ENCODE data around the gene PAOX.
A peak's percentile ranks its signal among the peaks of the same experiment; 100 is the strongest.
"Not testable (repeated sequence)": the region's sequence is repeated elsewhere in the genome, so short reads cannot be mapped to it uniquely, and the experiment has no call there.

Gene PAOX

DNA sequence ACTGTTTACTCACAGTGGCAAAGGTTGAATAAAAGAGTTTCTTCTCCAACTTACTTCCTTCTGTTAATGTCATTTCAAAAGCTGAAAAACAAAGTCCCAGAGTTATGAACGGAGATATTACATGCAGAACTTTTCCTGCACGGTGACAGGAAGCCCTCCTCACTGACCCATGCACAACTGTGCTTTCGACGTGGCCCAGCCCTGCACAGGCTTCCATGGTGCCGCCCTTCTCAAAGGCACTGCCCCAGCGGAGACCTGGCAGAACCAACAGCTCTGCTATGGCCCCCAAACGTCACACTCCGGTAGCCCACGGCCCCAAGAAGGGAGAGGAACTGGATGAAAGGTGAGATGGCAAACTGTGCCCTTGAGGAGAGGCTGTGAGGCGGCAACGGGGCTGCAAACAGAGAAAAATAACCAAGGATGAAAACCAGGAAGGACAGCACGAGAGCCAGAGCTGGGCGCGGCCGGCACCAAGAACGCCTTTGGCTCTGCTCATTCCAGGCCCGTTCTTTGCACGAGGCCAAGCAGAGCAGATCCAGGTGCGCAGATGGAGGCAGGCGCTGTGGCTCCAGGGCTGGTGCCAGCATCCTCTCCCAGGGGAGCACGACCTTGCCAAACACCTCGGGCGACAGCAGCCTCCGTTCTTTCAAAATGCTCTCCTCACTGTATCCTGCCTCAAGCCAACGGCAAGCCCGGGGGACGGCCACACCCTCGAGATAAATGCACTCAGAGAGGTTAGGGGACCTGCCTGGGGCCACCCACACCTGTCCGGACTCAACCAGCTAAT is 14.2 kb upstream of the PAOX start:
- no peak for DNase-seq (ENCODE audit: low read depth)

DNA sequence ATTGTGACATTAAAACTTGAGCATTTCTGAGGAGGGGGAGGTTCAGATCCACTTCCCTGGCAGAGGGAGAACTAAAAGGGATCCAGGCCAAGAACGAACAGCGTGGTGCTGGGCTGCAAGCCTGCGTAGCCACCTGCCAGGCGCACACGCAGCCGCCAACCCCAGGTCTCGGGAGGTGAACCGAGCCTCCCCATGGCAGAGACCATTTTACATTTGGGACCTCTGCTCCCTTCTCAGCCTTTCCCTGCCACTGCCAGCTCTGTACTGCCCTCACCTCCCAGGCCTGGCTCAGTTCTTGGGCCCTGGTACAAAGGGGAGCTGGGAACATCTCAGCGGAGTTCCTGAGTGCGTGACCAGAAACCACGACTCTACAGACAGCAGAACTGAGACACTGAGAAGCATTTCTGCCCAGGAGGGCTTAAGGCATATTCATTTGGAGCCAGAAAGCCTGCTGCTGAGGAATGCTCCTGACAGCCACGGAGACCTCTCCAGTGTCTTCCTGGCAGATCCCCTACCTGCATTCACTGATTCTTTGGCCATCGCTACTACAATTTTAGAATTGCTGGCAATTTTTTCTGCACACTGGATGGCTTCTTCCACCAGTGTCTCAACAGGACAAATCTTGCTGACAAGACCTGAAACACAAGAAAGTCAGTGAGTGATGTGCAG is 13.5 kb upstream of the PAOX start:
- no peak for DNase-seq (ENCODE audit: low read depth)

DNA sequence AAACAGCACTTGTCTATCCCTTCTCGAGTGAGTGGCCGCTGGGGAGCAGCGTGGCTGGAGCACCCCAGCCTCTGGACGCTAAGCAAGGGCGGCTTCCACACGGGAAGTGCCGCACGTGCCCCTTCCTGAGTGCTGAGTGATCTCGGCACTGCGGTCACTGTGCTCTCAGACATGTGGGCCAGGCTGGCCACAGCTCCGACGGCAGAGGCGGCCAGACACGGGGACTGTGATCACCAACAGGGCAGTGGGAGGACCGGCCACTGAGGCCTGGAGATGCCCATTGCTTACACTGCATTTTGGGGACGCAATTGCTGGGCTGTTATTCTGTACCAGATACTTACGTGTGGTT is 13.0 kb upstream of the PAOX start:
- no peak for DNase-seq (ENCODE audit: low read depth)

DNA sequence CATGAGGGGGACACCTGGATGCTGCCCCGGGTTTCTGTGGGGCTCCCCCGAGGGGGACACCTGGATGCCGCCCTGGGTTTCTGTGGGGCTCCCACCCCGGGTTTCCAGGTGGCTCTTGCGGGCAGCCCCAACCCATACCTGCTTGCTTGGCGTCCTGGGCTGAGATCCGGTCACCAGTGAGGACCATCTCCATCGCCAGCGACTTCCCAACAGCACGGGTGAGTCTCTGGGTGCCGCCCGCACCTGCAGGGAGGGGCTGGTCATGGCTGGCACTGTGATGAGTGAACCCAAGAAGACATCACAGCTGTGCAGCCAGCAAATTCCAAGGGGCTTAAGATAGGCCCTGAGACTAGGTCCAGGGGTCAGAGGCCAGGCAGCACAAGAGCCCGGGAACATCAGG is 12.3 kb upstream of the PAOX start:
- no peak for DNase-seq (ENCODE audit: low read depth)

DNA sequence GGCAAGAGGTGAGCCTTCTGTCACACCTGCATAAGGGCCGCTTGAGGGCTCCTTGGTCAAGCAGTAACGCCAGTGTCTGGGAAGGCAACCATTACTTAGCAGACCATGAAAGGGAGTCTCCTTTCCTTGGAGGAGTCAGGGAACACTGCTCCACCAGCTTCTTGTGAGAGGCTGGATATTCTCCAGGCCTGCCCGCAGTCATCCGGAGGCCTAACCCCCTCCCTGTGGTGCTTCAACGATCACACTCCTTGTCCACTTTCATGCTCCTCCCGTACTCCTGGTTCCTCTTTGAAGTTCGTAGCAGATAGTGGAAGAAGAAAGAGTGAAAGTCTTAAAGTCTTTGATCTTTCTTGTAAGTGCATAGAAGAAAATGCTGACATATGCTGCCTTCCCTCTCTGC is 11.6 kb upstream of the PAOX start:
- not testable (repeated sequence) for DNase-seq (ENCODE audit: low read depth)

DNA sequence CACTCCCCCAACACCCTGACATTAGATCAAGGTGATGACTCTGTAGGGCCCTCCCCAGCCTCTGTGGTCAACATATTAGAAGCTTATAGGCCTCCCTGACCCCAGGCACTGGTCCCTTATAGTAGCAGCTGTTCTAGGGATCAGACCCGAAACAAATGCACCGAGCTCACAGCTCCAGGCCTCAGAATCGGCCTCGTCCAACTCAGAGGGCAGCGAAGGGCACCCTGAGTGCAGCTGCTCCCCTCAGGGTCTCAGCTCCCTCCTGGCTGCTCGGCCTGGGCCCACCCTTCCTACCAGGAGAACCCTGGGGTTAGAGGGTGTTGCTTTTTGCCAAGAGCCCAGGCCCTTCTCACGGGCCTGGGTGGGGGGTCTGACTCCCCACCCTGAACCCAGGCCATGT is 10.9 kb upstream of the PAOX start:
- DNase-seq (ENCODE audit: low read depth) = no peak

DNA sequence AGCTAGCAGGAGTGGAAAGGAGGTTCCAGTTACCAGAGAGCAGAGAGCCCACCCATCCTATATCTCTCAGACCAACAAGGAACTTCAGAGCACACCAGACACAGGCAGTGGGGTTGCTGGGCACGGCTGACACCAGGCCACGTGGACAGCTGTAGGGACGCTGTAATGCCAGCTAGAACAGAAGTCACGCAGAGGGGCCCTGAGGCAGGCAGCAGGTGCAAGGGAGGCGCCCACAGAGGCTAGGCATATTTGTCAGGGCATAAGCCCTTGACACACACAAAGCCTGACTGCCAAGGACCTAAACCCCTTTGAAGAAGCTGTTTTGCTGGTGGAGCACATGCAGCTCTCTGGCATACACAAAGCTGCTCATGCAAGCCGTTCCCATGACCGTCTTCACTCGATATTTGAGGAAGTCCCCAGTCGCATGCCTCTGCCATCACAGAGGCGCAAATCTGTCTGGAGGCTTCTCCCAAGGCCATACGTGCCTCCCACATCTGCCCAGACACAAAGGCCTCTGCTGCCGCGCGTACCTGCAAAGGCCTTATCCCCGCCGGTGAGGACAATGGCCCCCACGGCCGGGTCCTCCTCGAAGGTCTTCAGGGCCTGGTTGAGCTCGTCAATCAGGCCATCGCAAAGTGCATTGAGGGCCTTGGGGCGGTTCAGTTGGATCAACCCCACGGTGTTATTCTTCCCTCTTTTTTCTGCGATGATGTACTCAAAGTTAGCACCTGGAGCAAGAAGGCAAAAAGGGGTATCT is 8.9 kb upstream of the PAOX start:
- no peak for DNase-seq (ENCODE audit: low read depth)

DNA sequence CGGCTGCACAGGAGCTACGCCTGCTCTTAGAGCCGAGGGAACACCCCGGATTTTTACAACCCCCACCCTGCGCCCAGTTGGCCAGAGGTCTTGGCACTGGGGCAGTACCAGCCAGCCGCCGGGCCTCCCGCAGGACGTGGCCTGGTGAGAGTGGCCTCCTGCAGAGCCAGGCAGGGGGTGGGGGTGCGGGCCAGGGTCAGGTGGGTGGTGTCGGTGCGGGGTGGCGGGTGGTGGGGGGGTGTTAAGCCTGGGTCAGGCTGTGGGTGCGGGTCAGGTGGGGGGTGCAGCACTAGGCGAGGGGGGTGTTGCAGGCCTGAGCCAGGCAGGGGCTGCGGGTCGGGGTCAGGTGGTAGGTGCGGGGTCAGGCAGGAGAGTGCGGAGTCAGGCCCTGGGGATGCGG is 6.6 kb upstream of the PAOX start:
- no peak for DNase-seq (ENCODE audit: low read depth)

DNA sequence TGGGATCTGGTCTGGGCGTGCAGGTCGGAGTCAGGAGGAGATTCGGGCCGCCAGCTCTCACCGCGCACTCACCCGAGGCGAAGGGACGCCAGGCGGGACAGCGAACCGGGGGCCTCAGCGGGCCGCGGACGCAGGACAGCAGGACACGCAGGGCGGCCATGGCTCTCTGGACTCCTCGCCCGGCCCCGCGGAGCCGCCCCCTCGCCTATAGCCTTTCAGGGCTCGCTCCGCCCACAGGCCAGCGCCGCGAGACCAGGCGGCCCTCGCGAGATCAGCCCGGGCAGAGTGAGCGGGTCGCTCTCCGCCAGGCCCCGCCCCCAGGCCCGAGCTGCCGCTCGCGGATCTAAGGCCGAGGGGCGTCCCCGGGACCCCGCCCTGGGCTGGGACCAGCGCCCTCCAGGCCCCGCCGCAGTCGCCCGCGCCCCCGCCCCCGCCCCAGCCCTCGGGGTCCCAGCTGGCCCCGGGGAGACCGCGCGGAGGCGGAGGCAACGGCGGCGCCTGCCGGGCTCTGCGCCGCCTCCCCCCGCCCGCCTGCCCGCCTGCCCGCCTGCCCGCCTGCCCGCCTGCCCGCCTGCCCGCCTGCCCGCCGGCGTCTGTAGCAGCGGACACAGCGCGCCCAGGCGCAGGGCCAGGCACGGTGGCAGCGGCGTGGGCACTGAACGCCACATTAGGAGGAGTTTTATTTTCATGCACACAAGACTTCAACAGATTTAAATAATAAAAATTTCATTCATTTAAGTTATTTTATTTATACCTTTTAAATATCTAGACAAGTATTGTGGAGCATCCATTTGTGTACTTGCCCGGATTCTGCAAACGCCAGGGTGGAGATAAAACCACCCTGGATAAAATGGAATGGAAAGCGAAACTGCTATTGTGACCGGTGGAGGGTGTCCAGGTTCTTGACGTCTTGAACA is 5.6 kb upstream of the PAOX start, which contains the start of gene ECHS1:
ECHS1 (minus strand) TSS at position 181 of the 917 bp plus-strand sequence; CDS start at position 160, 21 bp downstream.
- peak; percentile 88 for DNase-seq (ENCODE audit: low read depth)

DNA sequence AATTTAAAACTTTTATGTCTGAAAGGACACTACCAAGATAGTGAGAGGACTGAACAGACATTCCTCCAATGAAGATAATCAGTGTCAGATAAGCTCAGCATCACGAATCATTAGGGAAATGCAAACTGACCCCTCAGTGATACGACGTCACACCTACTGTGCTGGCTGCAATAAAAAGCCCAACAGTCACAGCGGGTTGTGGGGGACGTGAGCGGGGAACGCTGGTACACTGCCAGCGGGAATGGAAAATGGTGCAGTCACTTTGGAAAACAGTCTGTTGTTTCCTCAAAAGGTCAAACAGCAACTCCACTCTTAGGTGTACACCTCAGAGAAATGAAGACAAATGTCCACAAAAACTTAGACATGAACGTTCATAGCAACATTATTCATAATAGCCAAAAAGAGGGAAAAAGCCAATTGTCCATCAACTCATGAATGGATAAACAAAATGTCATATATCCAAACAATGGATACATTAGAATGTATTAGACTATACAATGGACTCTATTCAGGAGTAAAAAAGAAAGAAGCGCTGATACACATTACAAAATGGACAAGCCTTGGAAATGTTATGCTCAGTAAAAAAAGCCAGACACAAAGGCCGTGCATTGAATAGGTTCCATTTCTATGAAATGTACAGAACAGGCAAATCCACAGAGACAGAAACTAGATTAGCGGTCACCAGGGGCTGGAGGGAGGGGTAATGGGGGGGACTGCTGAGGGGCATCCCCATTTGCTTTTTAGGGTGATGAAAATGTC is 3.5 kb upstream of the PAOX start:
- no peak for DNase-seq (ENCODE audit: low read depth)

DNA sequence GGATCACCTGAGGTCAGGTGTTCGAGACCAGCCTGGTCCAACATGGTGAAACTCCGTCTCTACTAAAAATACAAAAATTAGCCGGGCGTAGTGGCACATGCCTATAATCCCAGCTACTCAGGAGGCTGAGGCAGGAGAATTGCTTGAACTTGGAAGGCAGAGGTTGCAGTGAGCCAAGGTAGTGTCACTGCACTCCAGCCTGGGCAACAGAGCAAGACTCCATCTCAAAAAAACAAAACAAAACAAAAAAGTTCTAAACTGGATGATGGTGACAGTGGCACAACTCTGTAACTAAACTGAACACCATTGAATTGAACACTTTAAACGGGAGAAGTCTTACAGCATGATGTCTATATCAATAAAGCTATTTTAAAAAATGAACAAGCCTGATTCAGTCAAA is 2.9 kb upstream of the PAOX start:
- not testable (repeated sequence) for DNase-seq (ENCODE audit: low read depth)

DNA sequence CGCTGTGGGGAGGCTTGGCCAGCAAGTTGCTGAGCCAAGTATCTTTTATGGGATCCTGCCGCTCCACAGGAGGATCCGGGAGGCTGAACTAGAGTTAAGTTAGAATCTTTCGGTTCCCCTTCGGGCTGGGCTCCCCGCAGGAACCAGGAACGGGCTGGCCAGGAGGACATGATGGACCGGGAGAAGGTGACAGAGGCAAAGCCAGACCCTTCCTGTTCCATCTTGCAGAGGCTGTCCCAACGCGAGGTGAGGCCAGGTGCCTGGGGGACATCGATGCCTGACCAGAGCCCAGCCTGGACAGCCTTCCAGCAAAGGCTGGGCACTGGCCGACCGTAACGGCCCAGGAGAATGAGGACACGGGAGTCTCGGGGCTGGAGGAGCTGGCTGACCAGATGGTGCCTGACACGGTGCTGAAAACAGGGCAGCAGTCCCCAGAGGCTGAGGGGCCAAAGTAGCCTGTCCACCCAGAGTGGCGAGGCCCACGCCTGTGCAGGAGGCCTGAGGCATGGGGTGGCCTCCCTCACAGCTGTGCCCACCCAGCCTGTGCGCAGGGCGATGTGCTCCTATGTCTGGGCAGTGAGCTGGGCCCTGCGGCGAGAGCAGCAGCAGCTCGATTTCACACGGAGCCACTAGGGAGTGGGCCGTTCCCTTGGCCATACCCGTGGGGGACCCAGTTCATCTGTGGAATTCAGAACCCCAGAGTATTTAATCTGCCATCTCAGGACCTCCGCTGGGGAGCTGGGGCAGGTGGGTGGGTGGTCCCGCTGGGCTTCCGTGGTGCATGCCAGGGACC is 1.8 kb upstream of the PAOX start:
- DNase-seq (ENCODE audit: low read depth) = no peak

DNA sequence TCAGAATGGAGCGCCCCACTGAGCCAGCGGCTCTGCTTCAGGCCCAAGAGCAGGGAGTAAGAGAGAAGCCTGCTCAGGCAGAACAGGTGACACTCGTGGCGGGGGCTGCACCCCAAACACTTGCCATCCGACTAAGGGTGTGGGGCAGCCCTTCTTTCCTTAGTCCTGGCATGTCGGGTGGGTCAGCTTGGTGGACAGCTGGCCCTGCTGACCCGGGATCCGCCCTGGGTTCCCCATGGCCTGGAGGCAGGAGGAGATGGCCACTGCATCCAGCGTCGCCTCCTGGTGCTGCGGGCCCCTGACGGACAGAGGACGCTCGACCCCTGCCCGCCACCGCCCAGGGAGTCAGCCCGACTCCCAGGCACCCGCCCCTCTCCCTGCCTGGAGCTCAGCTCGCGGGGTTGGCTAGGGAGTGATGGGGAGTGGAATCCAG is 1.2 kb upstream of the PAOX start:
- DNase-seq (ENCODE audit: low read depth) = no peak

DNA sequence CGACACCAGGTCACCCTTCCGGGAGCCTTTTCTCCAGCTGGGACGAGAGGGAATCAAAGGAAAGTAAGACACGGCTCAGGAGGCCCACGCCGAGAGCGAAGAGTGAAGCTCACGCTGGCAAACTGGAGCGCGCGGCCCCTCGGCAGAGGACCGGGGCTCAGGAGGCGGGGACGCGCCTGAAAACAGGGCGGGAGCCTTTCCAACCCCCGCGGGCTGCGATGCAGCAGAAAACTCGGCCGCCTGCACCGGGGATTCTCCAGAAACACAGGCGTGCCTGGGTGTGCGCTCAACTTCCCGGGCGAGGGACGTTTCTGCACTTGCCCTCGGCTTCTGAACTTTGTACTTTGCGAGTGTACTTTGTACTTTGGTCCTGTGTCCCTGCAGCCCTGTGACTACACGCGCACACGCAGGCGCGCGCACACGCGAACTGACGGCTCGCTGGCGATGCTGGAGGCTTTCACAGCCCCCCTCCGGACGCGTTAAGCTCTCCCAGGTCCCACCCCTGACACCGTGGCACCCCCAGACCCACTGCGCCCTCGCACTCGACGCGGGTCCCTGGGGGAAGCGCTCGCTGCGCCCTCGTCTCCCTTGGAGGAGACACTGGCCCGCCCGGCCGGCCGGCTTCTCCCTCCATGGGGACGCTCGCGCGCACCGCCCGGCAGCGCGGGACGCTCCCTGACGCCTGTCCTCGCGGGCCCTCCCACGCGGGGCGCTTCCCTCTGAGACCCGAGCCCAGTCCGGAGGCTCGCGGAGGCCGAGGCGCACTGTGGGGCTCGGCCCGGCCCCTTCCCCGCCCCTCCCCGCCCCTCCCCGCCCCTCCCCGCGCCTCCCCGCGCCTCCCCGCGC is 588 bp upstream of the PAOX start:
- DNase-seq (ENCODE audit: low read depth) = peak; percentile 40

DNA sequence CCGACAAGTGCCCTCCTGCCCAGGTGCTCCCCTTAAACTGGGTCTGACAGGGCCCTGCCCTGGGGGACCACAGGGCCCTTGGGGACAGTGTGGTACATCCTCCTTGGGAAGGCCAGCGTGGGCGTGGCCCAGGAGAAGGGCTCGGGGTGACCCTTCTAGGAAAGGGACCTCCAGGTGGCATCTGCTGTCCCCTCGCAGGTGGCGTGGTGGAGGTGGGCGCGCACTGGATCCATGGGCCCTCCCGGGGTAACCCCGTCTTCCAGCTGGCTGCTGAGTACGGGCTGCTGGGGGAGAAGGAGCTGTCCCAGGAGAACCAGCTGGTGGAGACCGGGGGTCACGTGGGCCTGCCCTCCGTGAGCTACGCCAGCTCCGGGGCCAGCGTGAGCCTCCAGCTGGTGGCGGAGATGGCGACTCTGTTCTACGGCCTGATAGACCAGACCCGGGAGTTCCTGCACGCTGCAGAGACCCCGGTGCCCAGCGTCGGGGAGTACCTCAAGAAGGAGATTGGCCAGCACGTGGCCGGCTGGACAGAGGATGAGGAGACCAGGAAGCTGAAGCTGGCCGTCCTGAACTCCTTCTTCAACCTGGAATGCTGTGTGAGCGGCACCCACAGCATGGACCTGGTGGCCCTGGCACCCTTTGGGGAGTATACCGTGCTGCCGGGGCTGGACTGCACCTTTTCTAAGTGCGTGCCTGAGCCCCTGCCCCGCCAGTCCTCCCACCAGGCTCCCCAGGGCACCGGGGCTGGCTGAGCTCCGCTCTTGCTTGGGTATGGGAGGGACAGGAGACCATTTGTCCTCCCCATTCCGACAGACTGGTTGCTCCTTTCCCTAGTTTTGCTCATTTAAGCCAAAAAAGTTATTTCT is 972 bp downstream of the PAOX start:
- no peak for DNase-seq (ENCODE audit: low read depth)

DNA sequence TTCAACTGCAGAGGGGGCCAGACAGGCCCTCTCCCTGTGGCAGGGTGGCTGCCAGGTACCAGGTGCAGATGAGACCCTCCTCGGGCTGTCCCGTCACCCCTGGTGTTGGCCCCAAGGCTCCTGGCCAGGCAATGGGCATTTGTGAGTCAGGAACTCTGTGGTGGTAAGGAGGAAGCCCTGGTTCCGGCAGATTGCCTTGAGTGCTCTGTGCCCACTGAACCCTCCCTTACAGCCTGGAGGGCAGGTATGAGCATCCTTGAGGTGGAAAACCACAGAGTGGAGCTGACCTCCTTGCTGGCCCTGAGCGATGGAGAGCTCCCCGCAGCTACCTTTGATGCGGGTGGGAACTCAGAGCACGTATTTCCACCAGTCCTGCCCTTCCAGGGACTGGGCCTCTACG is 2.0 kb downstream of the PAOX start:
- DNase-seq (ENCODE audit: low read depth) = no peak

DNA sequence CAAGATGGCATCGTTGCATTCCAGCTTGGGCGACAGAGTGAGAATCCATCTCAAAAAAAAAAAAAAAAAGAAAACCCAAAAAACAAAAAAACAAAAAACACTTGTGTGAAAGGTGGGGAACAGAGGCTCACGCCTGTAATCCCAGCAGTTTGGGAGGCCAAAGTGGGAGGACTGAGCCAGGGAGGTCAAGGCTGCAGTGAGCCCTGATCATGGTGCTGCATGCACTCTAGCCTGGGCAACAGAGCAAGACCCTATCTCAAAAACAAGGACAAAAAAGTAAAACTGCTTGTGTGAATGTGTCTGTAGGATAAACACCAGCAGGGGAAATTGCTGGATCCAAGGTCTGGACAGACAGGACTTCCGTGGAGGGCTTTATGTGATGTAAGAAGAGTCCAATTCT is 4.5 kb downstream of the PAOX start:
- no peak for DNase-seq (ENCODE audit: low read depth)

DNA sequence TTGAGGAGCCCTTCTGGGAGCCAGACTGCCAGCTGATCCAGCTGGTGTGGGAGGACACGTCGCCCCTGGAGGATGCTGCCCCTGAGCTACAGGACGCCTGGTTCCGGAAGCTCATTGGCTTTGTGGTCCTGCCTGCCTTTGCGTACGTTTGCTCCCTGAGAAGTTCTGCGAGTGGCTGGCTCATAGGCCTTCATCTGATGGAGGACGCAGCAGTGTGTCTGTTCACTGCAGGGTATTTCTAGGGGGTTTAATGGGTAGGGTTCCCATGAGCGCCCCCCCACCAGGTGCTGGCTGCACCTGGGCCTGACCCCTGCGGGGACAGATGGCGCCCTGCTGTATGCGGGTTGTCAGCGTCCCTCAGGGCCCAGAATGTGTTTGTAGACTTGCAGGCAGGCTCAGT is 5.0 kb downstream of the PAOX start:
- no peak for DNase-seq (ENCODE audit: low read depth)
